ENCODE results near the gene MRPS30.

DNA sequence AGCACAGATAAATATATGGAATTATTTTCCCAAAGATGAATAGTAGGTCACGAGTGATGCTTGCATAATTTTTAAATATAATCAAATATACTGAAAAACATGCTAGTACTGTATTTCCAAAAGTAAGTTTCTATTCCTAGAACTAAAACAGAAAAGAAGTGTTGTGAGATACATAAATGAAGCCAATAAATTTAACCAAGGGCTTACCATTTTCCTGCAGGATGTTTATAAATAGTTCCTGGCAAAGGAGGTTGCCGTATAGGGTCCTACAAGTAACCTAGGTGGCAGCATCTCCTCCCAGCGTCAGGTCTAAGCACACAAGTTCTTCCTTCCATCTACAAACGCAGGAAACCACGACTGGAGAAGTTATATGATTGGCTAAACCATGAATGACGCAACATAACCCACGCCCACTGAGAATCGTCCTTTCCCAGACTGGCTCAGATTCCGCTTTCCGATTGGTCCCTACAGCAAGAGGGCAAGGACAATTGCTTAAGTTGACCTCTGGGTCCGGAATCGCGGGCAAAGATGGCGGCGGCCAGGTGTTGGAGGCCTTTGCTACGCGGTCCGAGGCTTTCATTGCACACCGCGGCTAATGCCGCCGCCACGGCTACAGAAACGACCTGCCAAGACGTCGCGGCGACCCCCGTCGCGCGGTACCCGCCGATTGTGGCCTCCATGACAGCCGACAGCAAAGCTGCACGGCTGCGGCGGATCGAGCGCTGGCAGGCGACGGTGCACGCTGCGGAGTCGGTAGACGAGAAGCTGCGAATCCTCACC is at the start of gene MRPS30:
- peak; percentile 91 for TF ChIP-seq POLR2A (IDR thresholded peaks at IDR 0.05; ENCODE audit: low read length)
- TF ChIP-seq GATA1 (IDR thresholded peaks at IDR 0.05; ENCODE audit: low read depth, low read length): no peak

All from erythroblast (primary cell).